Adrenal gland (tissue), 5 donors: ENCODE results near the gene MYO10.

ENCODE experiments used
- CTCF ChIP-seq, 6 experiments: fragments of 450-650 bp in 4 of 6; fragments of 200-600 bp in 2 of 6; sonication (generic) in 1 of 6; IDR thresholded peaks; 1 replicate in 5 of 6; 2 replicates in 1 of 6; pipeline versions ENCODE4 v1.5.1 to v1.8.0; 2016 to 2021; ENCODE audit warnings: antibody characterized with exemption in 6 of 6, mild to moderate bottlenecking in 2 of 6, moderate library complexity in 1 of 6
- POLR2A ChIP-seq, 2 donors: fragments of 450-650 bp; IDR thresholded peaks; one replicate each; pipeline ENCODE4 v1.6.1; 2017; ENCODE audit warnings: antibody characterized with exemption in 2 of 2, mild to moderate bottlenecking in 2 of 2, moderate library complexity in 1 of 2
- donor health status: DM: no; HTN: no; CAD: no.

DNA sequence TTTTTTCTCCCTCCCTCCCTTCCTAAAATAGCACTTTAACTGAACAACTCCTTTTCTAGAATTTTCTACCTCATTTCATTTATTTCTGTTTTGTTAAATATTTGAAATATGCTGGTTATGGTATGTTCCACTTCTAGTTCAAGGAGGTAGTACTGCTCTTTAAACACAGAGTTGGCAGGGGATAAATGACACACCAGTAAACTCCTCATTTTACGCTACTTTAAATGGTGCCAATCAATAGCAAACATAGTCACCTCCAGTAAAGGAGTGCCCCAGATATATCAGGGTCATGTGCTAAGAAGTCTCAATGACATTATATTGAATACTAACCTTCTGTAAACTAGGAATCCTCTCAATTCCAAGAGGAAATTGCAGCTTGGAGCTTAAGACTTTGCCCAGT lies 56.9 kb downstream of the MYO10 start:
- no peak for TF ChIP-seq CTCF (IDR thresholded peaks at IDR 0.05)
- TF ChIP-seq POLR2A (IDR thresholded peaks at IDR 0.05): no peak
